Kidney (tissue), 22 donors: ENCODE data around the gene IL17F. TPM values are rescaled to one million over a fixed set of nuclear protein-coding genes. Genes with fewer than 3 reads are reported as not detected.

Experiments used
- DNase-seq, 5 donors: peaks; one replicate each; pipeline ENCODE4 v3.0.0-alpha.2; 2013 to 2020
- FAIRE-seq: peaks from 2 replicates; lab custom pipeline; 2012; peaks lifted over from hg19 to GRCh38; lab: Jason Lieb, UNC
- H3K27ac ChIP-seq, 2 donors: one replicate each; pipeline ENCODE4 v1.7.0; 2013; ENCODE audit warnings: low read depth in 2 of 2, low read length in 2 of 2, inconsistent platforms in 1 of 2
- H3K27me3 ChIP-seq: one replicate; pipeline ENCODE4 v1.7.1; 2013; ENCODE audit warnings: low read length, inconsistent platforms; ENCODE audit not compliant: control insufficient read depth, insufficient read depth
- H3K36me3 ChIP-seq, 3 donors: one replicate each; pipeline versions ENCODE4 v1.7.0 to v1.7.1; 2013; ENCODE audit warnings: low read length in 3 of 3, control low read depth in 1 of 3, inconsistent platforms in 1 of 3; ENCODE audit not compliant: insufficient read depth in 3 of 3, control insufficient read depth in 2 of 3
- H3K4me1 ChIP-seq, 3 donors: one replicate each; pipeline versions ENCODE4 v1.7.0 to v1.7.1; 2013; ENCODE audit warnings: low read length in 3 of 3, inconsistent platforms in 1 of 3, low read depth in 1 of 3; ENCODE audit not compliant: control insufficient read depth in 2 of 3, insufficient read depth in 2 of 3
- H3K4me3 ChIP-seq, 3 donors: one replicate each; pipeline versions ENCODE4 v1.7.0 to v1.8.1; 2013; ENCODE audit warnings: low read length in 3 of 3, control low read depth in 1 of 3, inconsistent platforms in 1 of 3
- H3K9ac ChIP-seq, 3 donors: one replicate each; pipeline versions ENCODE4 v1.7.0 to v1.7.1; 2013; ENCODE audit warnings: low read length in 3 of 3, control low read depth in 1 of 3, inconsistent platforms in 1 of 3
- H3K9me3 ChIP-seq, 3 donors: one replicate each; pipeline versions ENCODE4 v1.7.0 to v1.7.1; 2013; ENCODE audit warnings: low read length in 3 of 3, control low read depth in 1 of 3, inconsistent platforms in 1 of 3; ENCODE audit not compliant: control insufficient read depth in 2 of 3, insufficient read depth in 1 of 3
- CTCF ChIP-seq: IDR thresholded peaks from 3 replicates; pipeline ENCODE4 v1.5.1; 2012; ENCODE audit warnings: mild to moderate bottlenecking, moderate library complexity, borderline replicate concordance; ENCODE audit not compliant: insufficient read depth; ENCODE audit errors: extremely low read depth
- intact Hi-C: fragments of 100-400 bp; cut with DNase I; formaldehyde crosslinking; loops from one replicate; pipeline ENCODE4 v1.11.1; 2022
- long read RNA-seq, 10 donors: library from polyadenylated mRNA in 1 of 10; unstranded in 1 of 10; transcript quantifications; one replicate each; pipeline ENCODE4 v2.0.0 and lab custom pipeline, GENCODE V29; 2021 to 2026
- polyA plus RNA-seq: library from polyadenylated mRNA; stranded (reverse); fragments of 350-450 nt; fragmentation: Illumina TruSeq; extraction: RNeasy Lipid Tissue Mini Kit (QIAGEN cat#74804); gene quantifications from one replicate; pipeline ENCODE4 v1.2.3, GENCODE V29; 2014; ENCODE audit warnings: low read depth, low replicate concordance; ENCODE audit not compliant: insufficient read depth
- total RNA-seq: library from RNA; stranded (reverse); fragmentation: NEBNext Ultra II Directional; extraction: Animal tissue kit (Norgen Biotek cat#: 25700); gene quantifications from one replicate; pipeline ENCODE4 v1.2.1, GENCODE V29; 2021
- donor health status: control.
- donor health status: control.
- donor health status: control.
- donor health status: control.
- donor health status: control.
- donor health status: DM: yes; HTN: yes; CAD: no.
- donor health status: Normal renal cell carcinoma (clear cell type).

The IL17F gene
- total RNA-seq (not detected), polyA plus RNA-seq (not detected)
- long read RNA-seq, donor 1, result 0 reads
- long read RNA-seq, donor 2, result 0 reads
- long read RNA-seq, donor 3, result 0 reads
- long read RNA-seq, donor 4, result 0 reads
- long read RNA-seq, donor 5, result 0 reads
- long read RNA-seq, donor 6, result 0 reads
- long read RNA-seq, donor 7, result 0 reads
- long read RNA-seq, donor 8, result 0 reads
- long read RNA-seq, donor 9, result 0 reads
- long read RNA-seq, donor 10, result 0 reads

- Histone ChIP-seq H3K4me1 (no peaks in the 10 kb centered on the region), H3K9ac (no peak within 1 kb of the TSS), H3K9me3 (no peaks in the 10 kb centered on the region), H3K27me3 (no peaks in the 10 kb centered on the region), H3K27ac (no peak within 1 kb of the TSS), H3K4me3 (no peak within 1 kb of the TSS), H3K36me3 (no peaks in the 10 kb centered on the region)
- intact Hi-C loops, result no loop called here
- FAIRE-seq, result no peak
- no peak for DNase-seq
- no peak for TF ChIP-seq CTCF
These were observed at the start of gene IL17F for GRCh38 chr6:52244400-52244799. Gene IL17F, minus strand, starts transcription at chr6:52244500. Its CDS starts 71 bp downstream, at chr6:52244429.

DNA sequence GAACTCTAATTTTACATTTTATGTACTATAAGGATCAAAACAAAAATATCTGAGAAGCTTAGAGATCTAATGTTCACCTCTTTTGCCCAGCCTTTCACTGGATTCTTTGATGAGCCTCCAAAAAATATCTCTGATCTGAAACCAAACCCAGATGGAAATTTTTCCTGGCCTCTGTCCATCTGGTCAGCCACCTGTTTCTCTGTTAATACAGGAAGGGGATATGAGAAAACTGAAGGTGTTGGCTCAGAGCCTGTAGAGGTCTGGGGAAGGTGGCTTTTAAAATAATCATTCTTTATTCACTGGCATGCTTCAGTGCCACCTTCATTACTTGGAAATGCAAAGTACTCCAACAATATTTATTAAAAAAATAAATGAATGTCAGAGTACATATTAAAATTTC lies 48.8 kb upstream of the IL17F start:
- Histone ChIP-seq H3K4me3 (no peak overlapping the region), H3K27ac (no peak overlapping the region), H3K9me3 (no peaks in the 10 kb centered on the region), H3K4me1 (peaks cover 0 to 5% (median 0%) of the 10 kb centered on the region in 3 donors), H3K9ac (no peak overlapping the region), H3K27me3 (no peaks in the 10 kb centered on the region), H3K36me3 (no peaks in the 10 kb centered on the region)
- FAIRE-seq (peak; percentile 29), DNase-seq (peak in 1 of 5 donors; percentile 29)
- intact Hi-C loops, result no loop called here
- TF ChIP-seq CTCF, result no peak

DNA sequence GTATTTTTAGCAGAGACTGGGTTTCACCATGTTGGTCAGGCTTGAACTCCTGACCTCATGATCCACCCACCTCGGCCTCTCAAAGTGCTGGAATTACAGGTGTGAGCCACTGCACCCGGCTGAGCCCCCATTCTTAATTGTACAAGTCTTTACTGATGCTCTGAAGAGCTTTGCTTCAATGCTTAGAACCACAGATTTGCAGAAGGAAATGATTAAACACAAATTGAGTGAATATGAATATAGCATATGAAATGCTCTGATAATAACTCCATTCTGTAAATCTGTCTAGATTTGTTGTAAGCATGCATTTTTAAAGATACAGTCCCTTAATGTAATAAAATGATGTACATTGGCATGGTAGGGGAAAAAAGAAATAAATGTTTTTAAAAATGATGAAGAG lies 44.5 kb upstream of the IL17F start:
- Histone ChIP-seq H3K9ac (no peak overlapping the region), H3K27me3 (no peaks in the 10 kb centered on the region), H3K36me3 (no peaks in the 10 kb centered on the region), H3K4me1 (peaks cover 0 to 5% (median 2%) of the 10 kb centered on the region in 3 donors), H3K27ac (no peak overlapping the region), H3K9me3 (no peaks in the 10 kb centered on the region), H3K4me3 (no peak overlapping the region)
- no peak for FAIRE-seq
- intact Hi-C loops, result no loop called here
- no peak for TF ChIP-seq CTCF
- DNase-seq, result no peak
